ENCODE measurements around the gene LRIT3. TPM values are rescaled to one million over a fixed set of nuclear protein-coding genes. Genes with fewer than 3 reads are reported as not detected.
"Not testable (repeated sequence)": the region's sequence is repeated elsewhere in the genome, so short reads cannot be mapped to it uniquely, and the experiment has no call there.

LRIT3 gene
- polyA plus RNA-seq, 3 donors, result 0.07 TPM; not detected in 2

DNA sequence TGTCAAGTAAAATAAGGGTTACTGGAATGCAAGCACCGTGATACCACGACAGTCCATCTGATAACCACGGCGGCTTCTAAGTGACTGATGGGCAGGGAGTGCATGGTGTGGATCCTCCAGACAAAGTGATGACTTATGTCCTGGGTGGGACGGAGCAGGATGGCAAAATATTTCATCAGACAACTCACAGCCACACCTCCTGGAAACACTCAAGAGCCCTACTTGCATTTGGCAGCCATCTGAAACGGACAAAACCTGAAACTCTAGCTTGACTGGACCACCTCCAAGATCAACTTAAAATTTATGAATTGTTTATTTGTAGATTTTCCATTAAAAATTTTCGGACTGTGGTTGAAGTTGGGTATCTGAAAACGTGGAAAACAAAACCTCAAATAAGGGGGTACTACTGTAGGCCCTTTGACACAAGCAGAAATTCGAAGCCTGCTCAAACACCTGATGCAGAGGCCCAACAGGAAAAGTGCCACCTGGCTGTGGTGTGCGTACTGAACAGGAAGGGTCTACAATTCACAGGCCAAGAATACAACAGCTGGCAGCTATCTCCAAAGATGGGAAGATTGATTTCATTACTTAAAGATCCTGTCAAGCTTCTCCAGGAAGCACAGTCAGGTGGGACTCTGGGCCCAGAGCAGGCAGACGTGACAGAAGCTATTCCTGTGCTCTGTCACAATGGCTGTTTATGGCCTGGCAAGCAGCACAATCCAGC is 26.0 kb downstream of the LRIT3 start:
- H3K36me3 Mint-ChIP-seq, result no peaks in the 10 kb centered on the region
- peaks cover 0 to 3% (median 2%) of the 10 kb centered on the region in 7 donors for H3K9me3 Mint-ChIP-seq
- Histone ChIP-seq H3K9me3 (replicated peaks in 1 of 2; ENCODE audit: control insufficient read depth in 1 of 2, insufficient read depth in 1 of 2, low read length in 2 of 2) (no peaks in the 10 kb centered on the region), H3K4me2 (replicated peaks; ENCODE audit: extremely low read depth, low read length, poor library complexity, severe bottlenecking) (no peak overlapping the region), H3K27ac (ENCODE audit: low read depth in 1 of 2, low read length in 2 of 2) (no peak overlapping the region), H3K9ac (ENCODE audit: insufficient read depth, low read length, poor library complexity, severe bottlenecking) (no peak overlapping the region), H3K4me1 (ENCODE audit: control insufficient read depth in 1 of 2, insufficient read depth in 2 of 2, low read length in 2 of 2) (no peaks in the 10 kb centered on the region), H3K4me3 (replicated peaks in 1 of 3; ENCODE audit: low read depth in 2 of 3, low read length in 3 of 3) (no peak overlapping the region), H3K36me3 (replicated peaks in 1 of 2; ENCODE audit: control insufficient read depth in 1 of 2, insufficient read depth in 2 of 2, low read length in 2 of 2) (no peaks in the 10 kb centered on the region), H4K20me1 (ENCODE audit: insufficient read depth, low read length) (no peaks in the 10 kb centered on the region), H2AFZ (ENCODE audit: insufficient read depth, low read depth, low read length, poor library complexity, severe bottlenecking) (no peak overlapping the region), H3K27me3 (ENCODE audit: control insufficient read depth in 2 of 2, insufficient read depth in 2 of 2, low read length in 2 of 2) (no peaks in the 10 kb centered on the region), H3K79me2 (ENCODE audit: insufficient read depth, low read length) (no peaks in the 10 kb centered on the region)
- no peak overlapping the region for H3K4me3 Mint-ChIP-seq
- WGBS (ENCODE audit: insufficient coverage), result 98% methylated on average over 7 of the region's 11 CpGs
- DNase-seq, result no peak
- H3K27me3 Mint-ChIP-seq (ENCODE audit: low read depth in 3 of 3), result no peaks in the 10 kb centered on the region
- no peaks in the 10 kb centered on the region for H3K4me1 Mint-ChIP-seq
- intact Hi-C loops (cut with micrococcal nuclease), result no loop called here
- no peak overlapping the region for H3K27ac Mint-ChIP-seq
- TF ChIP-seq, protein P1, sequence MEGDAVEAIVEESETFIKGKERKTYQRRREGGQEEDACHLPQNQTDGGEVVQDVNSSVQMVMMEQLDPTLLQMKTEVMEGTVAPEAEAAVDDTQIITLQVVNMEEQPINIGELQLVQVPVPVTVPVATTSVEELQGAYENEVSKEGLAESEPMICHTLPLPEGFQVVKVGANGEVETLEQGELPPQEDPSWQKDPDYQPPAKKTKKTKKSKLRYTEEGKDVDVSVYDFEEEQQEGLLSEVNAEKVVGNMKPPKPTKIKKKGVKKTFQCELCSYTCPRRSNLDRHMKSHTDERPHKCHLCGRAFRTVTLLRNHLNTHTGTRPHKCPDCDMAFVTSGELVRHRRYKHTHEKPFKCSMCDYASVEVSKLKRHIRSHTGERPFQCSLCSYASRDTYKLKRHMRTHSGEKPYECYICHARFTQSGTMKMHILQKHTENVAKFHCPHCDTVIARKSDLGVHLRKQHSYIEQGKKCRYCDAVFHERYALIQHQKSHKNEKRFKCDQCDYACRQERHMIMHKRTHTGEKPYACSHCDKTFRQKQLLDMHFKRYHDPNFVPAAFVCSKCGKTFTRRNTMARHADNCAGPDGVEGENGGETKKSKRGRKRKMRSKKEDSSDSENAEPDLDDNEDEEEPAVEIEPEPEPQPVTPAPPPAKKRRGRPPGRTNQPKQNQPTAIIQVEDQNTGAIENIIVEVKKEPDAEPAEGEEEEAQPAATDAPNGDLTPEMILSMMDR (IDR thresholded peaks at IDR 0.05), result no peak

DNA sequence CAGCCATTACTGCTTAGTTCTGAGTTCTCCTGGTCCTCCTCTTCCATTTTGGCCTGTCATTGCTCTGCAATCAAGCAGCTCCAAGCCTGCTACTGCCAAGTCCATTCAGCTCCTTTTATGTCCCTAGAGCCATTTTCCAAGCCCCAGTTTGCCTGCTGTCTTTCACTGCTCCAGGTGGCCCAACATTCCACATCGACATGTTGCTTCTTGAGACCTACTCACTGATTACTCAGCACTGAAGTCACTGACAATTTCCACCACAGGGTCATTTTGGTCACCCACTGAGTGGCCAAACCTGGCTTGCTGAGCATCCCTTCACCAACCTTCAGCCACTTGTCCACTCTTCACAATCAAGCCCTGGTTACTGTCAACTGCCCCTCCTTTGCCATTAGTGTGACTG is 27.2 kb downstream of the LRIT3 start:
- no peaks in the 10 kb centered on the region for H3K4me1 ChIP-seq (ENCODE audit: control insufficient read depth in 1 of 2, insufficient read depth in 2 of 2, low read length in 2 of 2)
- H3K9ac ChIP-seq (ENCODE audit: insufficient read depth, low read length, poor library complexity, severe bottlenecking), result no peak overlapping the region
- no peak for DNase-seq
- TF ChIP-seq, protein P1 (IDR thresholded peaks at IDR 0.05), result no peak
- no peaks in the 10 kb centered on the region for H4K20me1 ChIP-seq (ENCODE audit: insufficient read depth, low read length)
- H3K36me3 ChIP-seq (replicated peaks in 1 of 2; ENCODE audit: control insufficient read depth in 1 of 2, insufficient read depth in 2 of 2, low read length in 2 of 2), result no peaks in the 10 kb centered on the region
- H3K4me2 ChIP-seq (replicated peaks; ENCODE audit: extremely low read depth, low read length, poor library complexity, severe bottlenecking), result no peak overlapping the region
- peak overlapping the region in 1 of 7 donors; percentile 15 for H3K27ac Mint-ChIP-seq
- no peak overlapping the region for H3K27ac ChIP-seq (ENCODE audit: low read depth in 1 of 2, low read length in 2 of 2)
- no peaks in the 10 kb centered on the region for H3K27me3 ChIP-seq (ENCODE audit: control insufficient read depth in 2 of 2, insufficient read depth in 2 of 2, low read length in 2 of 2)
- no peak overlapping the region for H3K4me3 ChIP-seq (replicated peaks in 1 of 3; ENCODE audit: low read depth in 2 of 3, low read length in 3 of 3)
- no peaks in the 10 kb centered on the region for H3K4me1 Mint-ChIP-seq
- H3K79me2 ChIP-seq (ENCODE audit: insufficient read depth, low read length), result no peaks in the 10 kb centered on the region
- peaks cover 0 to 2% (median 0%) of the 10 kb centered on the region in 3 donors for H3K27me3 Mint-ChIP-seq (ENCODE audit: low read depth in 3 of 3)
- intact Hi-C loops (cut with micrococcal nuclease), result no loop called here
- WGBS (ENCODE audit: insufficient coverage), result 100% methylated on average over 1 of the region's 1 CpG
- no peak overlapping the region for H3K4me3 Mint-ChIP-seq
- H2AFZ ChIP-seq (ENCODE audit: insufficient read depth, low read depth, low read length, poor library complexity, severe bottlenecking), result no peak overlapping the region
- no peaks in the 10 kb centered on the region for H3K36me3 Mint-ChIP-seq
- peaks cover 0 to 3% (median 2%) of the 10 kb centered on the region in 7 donors for H3K9me3 Mint-ChIP-seq
- no peaks in the 10 kb centered on the region for H3K9me3 ChIP-seq (replicated peaks in 1 of 2; ENCODE audit: control insufficient read depth in 1 of 2, insufficient read depth in 1 of 2, low read length in 2 of 2)

DNA sequence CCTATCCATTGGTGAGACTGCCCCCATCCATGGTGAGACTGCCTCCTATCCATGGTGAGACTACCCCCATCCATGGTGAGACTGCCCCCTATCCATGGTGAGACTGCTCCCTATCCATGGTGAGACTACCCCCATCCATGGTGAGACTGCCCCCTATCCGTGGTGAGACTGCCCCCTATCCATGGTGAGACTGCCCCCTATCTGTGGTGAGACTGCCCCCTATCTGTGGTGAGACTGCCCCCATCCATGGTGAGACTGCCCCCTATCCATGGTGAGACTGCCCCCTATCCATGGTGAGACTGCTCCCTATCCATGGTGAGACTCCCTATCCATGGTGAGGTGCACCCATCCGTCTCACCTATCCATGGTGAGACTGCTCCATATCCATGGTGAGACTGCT is 27.6 kb downstream of the LRIT3 start:
- H3K4me1 Mint-ChIP-seq; H3K9me3 Mint-ChIP-seq; H3K9me3 ChIP-seq (replicated peaks in 1 of 2; ENCODE audit: control insufficient read depth in 1 of 2, insufficient read depth in 1 of 2, low read length in 2 of 2); H2AFZ ChIP-seq (ENCODE audit: insufficient read depth, low read depth, low read length, poor library complexity, severe bottlenecking); H4K20me1 ChIP-seq (ENCODE audit: insufficient read depth, low read length); H3K4me3 ChIP-seq (replicated peaks in 1 of 3; ENCODE audit: low read depth in 2 of 3, low read length in 3 of 3); H3K27me3 Mint-ChIP-seq (ENCODE audit: low read depth in 3 of 3); H3K9ac ChIP-seq (ENCODE audit: insufficient read depth, low read length, poor library complexity, severe bottlenecking); H3K4me1 ChIP-seq (ENCODE audit: control insufficient read depth in 1 of 2, insufficient read depth in 2 of 2, low read length in 2 of 2); H3K79me2 ChIP-seq (ENCODE audit: insufficient read depth, low read length); H3K36me3 ChIP-seq (replicated peaks in 1 of 2; ENCODE audit: control insufficient read depth in 1 of 2, insufficient read depth in 2 of 2, low read length in 2 of 2); H3K36me3 Mint-ChIP-seq; H3K4me3 Mint-ChIP-seq; H3K27ac ChIP-seq (ENCODE audit: low read depth in 1 of 2, low read length in 2 of 2); H3K27ac Mint-ChIP-seq; H3K4me2 ChIP-seq (replicated peaks; ENCODE audit: extremely low read depth, low read length, poor library complexity, severe bottlenecking); H3K27me3 ChIP-seq (ENCODE audit: control insufficient read depth in 2 of 2, insufficient read depth in 2 of 2, low read length in 2 of 2); intact Hi-C loops (cut with micrococcal nuclease); DNase-seq: not testable (repeated sequence)
- WGBS (ENCODE audit: insufficient coverage), result 100% methylated on average over 1 of the region's 2 CpGs
